SK-N-SH (cell line): ENCODE results near the gene TMEM14B. TPM values are rescaled to one million over a fixed set of nuclear protein-coding genes. Genes with fewer than 3 reads are reported as not detected.
A peak's percentile ranks its signal among the peaks of the same experiment; 100 is the strongest.

Source experiments
- CTCF ChIA-PET: fragments of 300-600, 350-600 bp; formaldehyde crosslinking; extraction: SDS; loops from one replicate; lab custom pipeline; 2021; lab: Yijun Ruan, JAX
- POLR2A ChIA-PET: fragments of 350-600 bp; sonication (Branson Sonifier 250); formaldehyde crosslinking; extraction: SDS; loops from one replicate; lab custom pipeline; 2020; ENCODE audit warnings: antibody characterized with exemption, inconsistent platforms; lab: Yijun Ruan, JAX
- DNase-seq: peaks from one replicate; pipeline ENCODE4 v3.0.0; 2012
- H2AFZ ChIP-seq: fragments of 200-600 bp; sonication (generic); 2 replicates; pipeline ENCODE4 v1.8.1; 2016; ENCODE audit warnings: antibody characterized with exemption, mild to moderate bottlenecking, low read depth
- H3F3A ChIP-seq: fragments of 200-600 bp; sonication (generic); replicated peaks from 2 replicates; pipeline ENCODE3; 2016; ENCODE audit warnings: antibody characterized with exemption, mild to moderate bottlenecking; ENCODE audit not compliant: insufficient read depth
- H3K27ac ChIP-seq, 2 experiments: fragments of 200-500 bp in 1 of 2; fragments of 200-600 bp in 1 of 2; sonication (Bioruptor generic) in 1 of 2; sonication (generic), shearing (Covaris generic) in 1 of 2; 2 replicates each; pipeline versions ENCODE4 v1.5.1 to v1.6.1; 2014 to 2016; ENCODE audit warnings: low read depth in 2 of 2, inconsistent platforms in 1 of 2, low read length in 1 of 2, mild to moderate bottlenecking in 1 of 2, mixed read lengths in 1 of 2
- H3K27me3 ChIP-seq: fragments of 200-600 bp; sonication (generic), shearing (Covaris generic); 2 replicates; pipeline ENCODE4 v1.6.1; 2016; ENCODE audit warnings: mixed run types; ENCODE audit not compliant: insufficient read depth
- H3K36me3 ChIP-seq, 2 experiments: fragments of 200-500 bp in 1 of 2; fragments of 200-600 bp in 1 of 2; sonication (Bioruptor generic) in 1 of 2; sonication (generic) in 1 of 2; replicated peaks in 1 of 2; 2 replicates each; pipeline versions ENCODE3 to v1.5.1; 2014 to 2016; ENCODE audit warnings: low read length in 1 of 2, mild to moderate bottlenecking in 1 of 2; ENCODE audit not compliant: insufficient read depth in 2 of 2, control insufficient read depth in 1 of 2
- H3K4me1 ChIP-seq, 2 experiments: fragments of 200-500 bp in 1 of 2; fragments of 200-600 bp in 1 of 2; sonication (Bioruptor generic) in 1 of 2; sonication (generic), shearing (Covaris generic) in 1 of 2; 2 replicates each; pipeline versions ENCODE4 v1.5.1 to v1.6.1; 2014 to 2016; ENCODE audit warnings: low read depth in 1 of 2, low read length in 1 of 2, mixed run types in 1 of 2; ENCODE audit not compliant: insufficient read depth in 2 of 2, control insufficient read depth in 1 of 2
- H3K4me2 ChIP-seq: fragments of 200-600 bp; sonication (generic), shearing (Covaris generic); 2 replicates; pipeline ENCODE4 v1.6.1; 2017; ENCODE audit warnings: mixed run types
- H3K4me3 ChIP-seq, 2 experiments: fragments of 200-500 bp in 1 of 2; fragments of 200-600 bp in 1 of 2; sonication (Bioruptor generic) in 1 of 2; sonication (generic), shearing (Covaris generic) in 1 of 2; 2 replicates each; pipeline versions ENCODE4 v1.5.1 to v1.8.1; 2014 to 2016; ENCODE audit warnings: low read depth in 2 of 2, inconsistent platforms in 1 of 2, low read length in 1 of 2, mild to moderate bottlenecking in 1 of 2, mixed read lengths in 1 of 2, moderate library complexity in 1 of 2
- H3K79me2 ChIP-seq: fragments of 200-600 bp; sonication (generic); 2 replicates; pipeline ENCODE4 v1.8.1; 2017; ENCODE audit warnings: mild to moderate bottlenecking; ENCODE audit not compliant: insufficient read depth
- H3K9ac ChIP-seq: fragments of 200-600 bp; sonication (generic); 2 replicates; pipeline ENCODE4 v1.6.1; 2017; ENCODE audit warnings: mixed run types
- H3K9me2 ChIP-seq: fragments of 200-600 bp; sonication (generic); 2 replicates; pipeline ENCODE4 v1.6.1; 2017; ENCODE audit warnings: mixed run types
- H3K9me3 ChIP-seq: fragments of 200-600 bp; sonication (generic); 2 replicates; pipeline ENCODE4 v1.6.1; 2017; ENCODE audit warnings: mixed run types, mild to moderate bottlenecking, moderate library complexity
- H4K20me1 ChIP-seq: fragments of 200-600 bp; sonication (generic); 2 replicates; pipeline ENCODE4 v1.6.1; 2017; ENCODE audit warnings: mild to moderate bottlenecking, mixed run types; ENCODE audit not compliant: insufficient read depth
- CHD2 ChIP-seq: fragments of 150-350 bp; IDR thresholded peaks from 2 replicates; pipeline ENCODE4 v1.6.1; 2018; ENCODE audit warnings: low read length; ENCODE audit not compliant: partially characterized antibody
- CTCF ChIP-seq: fragments of 200-600 bp; sonication (generic); IDR thresholded peaks from 2 replicates; pipeline ENCODE4 v1.6.1; 2017; ENCODE audit warnings: antibody characterized with exemption, mild to moderate bottlenecking, moderate library complexity
- EP300 ChIP-seq, 2 experiments: IDR thresholded peaks; 2 replicates each; pipeline versions ENCODE4 v1.4.0 to v1.6.1; 2012; ENCODE audit warnings: borderline replicate concordance in 1 of 2, low read depth in 1 of 2, low read length in 1 of 2
- EZH2phosphoT487 ChIP-seq: fragments of 200-600 bp; sonication (generic); IDR thresholded peaks from 2 replicates; pipeline ENCODE4 v1.6.1; 2017; ENCODE audit warnings: low read depth, mixed run types, mild to moderate bottlenecking, antibody characterized with exemption, moderate library complexity, borderline replicate concordance
- FOSL2 ChIP-seq: IDR thresholded peaks from 2 replicates; pipeline ENCODE4 v1.4.0; 2012; ENCODE audit warnings: low read depth, mild to moderate bottlenecking, moderate library complexity, borderline replicate concordance
- FOXM1 ChIP-seq: IDR thresholded peaks from 2 replicates; pipeline ENCODE4 v1.4.0; 2012; ENCODE audit warnings: low read depth, mild to moderate bottlenecking
- JUND ChIP-seq: IDR thresholded peaks from 2 replicates; pipeline ENCODE4 v1.4.0; 2012
- NFIC ChIP-seq: IDR thresholded peaks from 2 replicates; pipeline ENCODE4 v1.4.0; 2012; ENCODE audit warnings: borderline replicate concordance
- PBX3 ChIP-seq: IDR thresholded peaks from 2 replicates; pipeline ENCODE4; 2012
- RFX5 ChIP-seq: IDR thresholded peaks from 2 replicates; pipeline ENCODE4 v1.6.1; 2012; ENCODE audit warnings: mild to moderate bottlenecking, improper control_type of control experiment, low read length
- TCF12 ChIP-seq: IDR thresholded peaks from 2 replicates; pipeline ENCODE4 v1.4.0; 2012
- USF2 ChIP-seq: fragments of 150-350 bp; IDR thresholded peaks from 2 replicates; pipeline ENCODE4 v1.6.1; 2017; ENCODE audit warnings: antibody characterized with exemption, low read length, low read depth, borderline replicate concordance
- ZBTB33 ChIP-seq: IDR thresholded peaks from 2 replicates; pipeline ENCODE4 v1.4.0; 2012; ENCODE audit warnings: low read depth, borderline replicate concordance
- WGBS: methylation state at CpG from one replicate; pipeline ENCODE4 v1.1.6; 2017; ENCODE audit warnings: low lambda C conversion rate; 5-methylcytosine and 5-hydroxymethylcytosine counted together
- polyA plus RNA-seq, 3 experiments: library from polyadenylated mRNA; depleted of rRNA; stranded (reverse); fragments of >200 nt; gene quantifications; 2 replicates each; pipeline ENCODE4 v1.2.3, GENCODE V29; 2012
- TF ChIP-seq, protein P1 (sequence below): fragments of 150-350 bp; IDR thresholded peaks from 2 replicates; pipeline ENCODE4 v1.6.1; 2016; ENCODE audit warnings: mild to moderate bottlenecking, low read depth, low read length

The TMEM14B gene
- polyA plus RNA-seq, 1 of the 3 experiments (the other 2 are of a cell fraction), result 93.6 TPM

DNA sequence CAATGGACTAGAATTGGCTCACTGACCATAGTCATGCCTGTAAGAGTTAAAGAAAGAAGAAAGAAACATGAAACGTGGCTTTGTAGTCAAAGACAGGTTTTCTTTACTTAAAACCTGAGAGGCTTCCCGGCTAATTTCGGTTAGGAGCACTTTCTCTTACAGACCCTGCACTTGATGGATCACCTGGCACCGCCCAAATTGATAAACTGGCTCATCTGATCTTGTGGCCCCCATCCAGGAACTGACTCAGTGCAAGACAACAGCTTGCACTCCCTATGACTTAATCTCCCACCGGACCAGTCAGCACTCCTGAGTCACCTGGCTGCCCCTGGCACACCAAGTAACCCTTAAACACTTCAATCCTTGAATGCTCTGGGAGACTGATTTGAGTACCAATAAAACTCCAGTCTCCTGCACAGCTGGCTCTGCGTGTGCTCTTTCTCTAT lies 12.3 kb downstream of the TMEM14B start:
- Histone ChIP-seq H3K36me3 (peaks cover 10 to 37% of the 10 kb centered on the region in 2 experiments), H4K20me1 (no peaks in the 10 kb centered on the region; the same call in 1 of the 2 replicates), H3K9ac (no peak overlapping the region), H3K9me2 (no peaks in the 10 kb centered on the region), H2AFZ (no peak overlapping the region), H3F3A (peaks cover 21% of the 10 kb centered on the region), H3K9me3 (no peaks in the 10 kb centered on the region), H3K4me3 (no peak overlapping the region), H3K4me2 (peak overlapping the region; percentile 23; the same call in 1 of the 2 replicates)
- CTCF ChIA-PET, result interaction anchor here (0.7 to 2.2 kb wide), 7 partner anchors 9 to 36 kb away, joined by 3 to 9 read pairs (median 5); no protein-coding TSS in a partner anchor
- WGBS, result 55% methylated on average over 6 of the region's 6 CpGs
- no peak for TF ChIP-seq RFX5
- no peak for TF ChIP-seq CTCF
- no peak for TF ChIP-seq EP300 (IDR thresholded peaks at IDR 0.05; ENCODE audit: borderline replicate concordance in 1 of 2, low read depth in 1 of 2, low read length in 1 of 2)
- no peak for TF ChIP-seq USF2
- TF ChIP-seq NFIC, result peak; percentile 72
- no peak for TF ChIP-seq ZBTB33
- no peak for TF ChIP-seq FOXM1
- TF ChIP-seq TCF12, result peak; percentile 42
- peak; percentile 67 for TF ChIP-seq JUND
- peak; percentile 53 for TF ChIP-seq PBX3
- peak; percentile 70; the same call in 1 of the 2 replicates for TF ChIP-seq FOSL2
- no peak for TF ChIP-seq CHD2
- TF ChIP-seq, protein P1, sequence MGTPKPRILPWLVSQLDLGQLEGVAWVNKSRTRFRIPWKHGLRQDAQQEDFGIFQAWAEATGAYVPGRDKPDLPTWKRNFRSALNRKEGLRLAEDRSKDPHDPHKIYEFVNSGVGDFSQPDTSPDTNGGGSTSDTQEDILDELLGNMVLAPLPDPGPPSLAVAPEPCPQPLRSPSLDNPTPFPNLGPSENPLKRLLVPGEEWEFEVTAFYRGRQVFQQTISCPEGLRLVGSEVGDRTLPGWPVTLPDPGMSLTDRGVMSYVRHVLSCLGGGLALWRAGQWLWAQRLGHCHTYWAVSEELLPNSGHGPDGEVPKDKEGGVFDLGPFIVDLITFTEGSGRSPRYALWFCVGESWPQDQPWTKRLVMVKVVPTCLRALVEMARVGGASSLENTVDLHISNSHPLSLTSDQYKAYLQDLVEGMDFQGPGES, result no peak
- no peak for TF ChIP-seq EZH2phosphoT487
- TF ChIP-seq, all 33 proteins: peak for 5
- POLR2A ChIA-PET, result no interaction called here
- Histone ChIP-seq H3K79me2 (peaks cover 20% of the 10 kb centered on the region), H3K27ac (peak overlapping the region in 1 of 2 experiments; percentile 41; a peak in 2 of 4 replicates), H3K4me1 (peaks cover 0 to 15% of the 10 kb centered on the region in 2 experiments; a peak in 2 of 4 replicates), H3K27me3 (no peaks in the 10 kb centered on the region)
- no peak for DNase-seq
